HFF-Myc (cell line): ENCODE measurements around the gene KCNN2.

Experiments
- DNase-seq: peaks from one replicate; pipeline ENCODE4 v3.0.0-alpha.2; 2011; ENCODE audit warnings: low read depth; ENCODE audit errors: extremely low read depth
- H3K4me3 ChIP-seq: replicated peaks from 2 replicates; pipeline ENCODE4 v1.5.1; 2011; ENCODE audit warnings: low read depth, mild to moderate bottlenecking, control low read depth, low read length
- CTCF ChIP-seq: IDR thresholded peaks from 2 replicates; pipeline ENCODE4 v1.5.1; 2012; ENCODE audit warnings: mild to moderate bottlenecking, low read depth, low read length, control low read depth; ENCODE audit errors: missing control alignments

Gene KCNN2

GRCh38 chr5:114377050-114377844, 15.4 kb downstream of the KCNN2 start:
- H3K4me3 ChIP-seq, result no peak overlapping the region
- no peak for DNase-seq
- TF ChIP-seq CTCF, result no peak

GRCh38 chr5:114377946-114378345, 16.1 kb downstream of the KCNN2 start:
- no peak overlapping the region for H3K4me3 ChIP-seq
- no peak for TF ChIP-seq CTCF
- DNase-seq, result no peak

GRCh38 chr5:114380721-114381120, 18.9 kb downstream of the KCNN2 start:
- no peak overlapping the region for H3K4me3 ChIP-seq
- no peak for TF ChIP-seq CTCF
- DNase-seq, result no peak

GRCh38 chr5:114387433-114387832, 25.6 kb downstream of the KCNN2 start:
- DNase-seq, result no peak
- no peak for TF ChIP-seq CTCF
- H3K4me3 ChIP-seq, result no peak overlapping the region

GRCh38 chr5:114390431-114390830, 28.6 kb downstream of the KCNN2 start:
- no peak for TF ChIP-seq CTCF
- no peak for DNase-seq
- H3K4me3 ChIP-seq, result no peak overlapping the region

GRCh38 chr5:114391321-114391720, 29.5 kb downstream of the KCNN2 start:
- no peak for TF ChIP-seq CTCF
- no peak overlapping the region for H3K4me3 ChIP-seq
- DNase-seq, result peak; percentile 57

GRCh38 chr5:114393159-114393558, 31.3 kb downstream of the KCNN2 start:
- H3K4me3 ChIP-seq, result no peak overlapping the region
- DNase-seq, result no peak
- TF ChIP-seq CTCF, result no peak
